Activated T-cell treated with anti-CD3 and anti-CD28 coated beads, Interleukin-2, amount 50 U/mL, for 48 hours (primary cell): Measurements from ENCODE around the gene GBE1.

Experiments
- DNase-seq, 2 experiments: peaks; one replicate each; pipeline ENCODE4 v3.0.0-alpha.2; 2020

Gene GBE1

DNA sequence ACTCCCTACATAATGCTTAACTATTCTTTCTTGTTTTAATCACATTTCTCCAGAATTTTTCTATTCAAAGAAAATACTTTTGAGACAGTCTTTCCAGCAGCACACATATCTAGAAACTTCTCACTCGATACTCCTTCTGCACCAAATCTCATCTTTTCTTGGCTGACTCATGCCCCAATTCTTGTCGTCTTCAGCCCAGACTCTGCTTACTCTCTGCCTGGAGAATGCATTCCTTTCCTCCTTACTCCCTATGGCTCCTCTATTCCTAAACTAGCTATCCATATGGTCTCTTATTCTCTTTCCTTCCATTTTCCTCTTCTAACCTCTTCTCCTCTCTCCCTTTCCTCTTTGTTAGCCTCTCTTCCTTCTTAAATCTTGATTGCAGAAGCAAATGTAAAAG lies 158.7 kb downstream of the GBE1 start:
- no peak for DNase-seq

GRCh38 chr3:81601707-81602305 lies 159.6 kb downstream of the GBE1 start:
- DNase-seq, result no peak

- DNase-seq, result no peak
These were observed 169.3 kb downstream of the GBE1 start for GRCh38 chr3:81592101-81592500.

GRCh38 chr3:81585937-81586336 lies 175.5 kb downstream of the GBE1 start:
- no peak for DNase-seq

GRCh38 chr3:81585056-81585455 lies 176.4 kb downstream of the GBE1 start:
- DNase-seq, result no peak

GRCh38 chr3:81581966-81582599 lies 179.4 kb downstream of the GBE1 start:
- peak; percentile 22 to 35 for DNase-seq

DNA sequence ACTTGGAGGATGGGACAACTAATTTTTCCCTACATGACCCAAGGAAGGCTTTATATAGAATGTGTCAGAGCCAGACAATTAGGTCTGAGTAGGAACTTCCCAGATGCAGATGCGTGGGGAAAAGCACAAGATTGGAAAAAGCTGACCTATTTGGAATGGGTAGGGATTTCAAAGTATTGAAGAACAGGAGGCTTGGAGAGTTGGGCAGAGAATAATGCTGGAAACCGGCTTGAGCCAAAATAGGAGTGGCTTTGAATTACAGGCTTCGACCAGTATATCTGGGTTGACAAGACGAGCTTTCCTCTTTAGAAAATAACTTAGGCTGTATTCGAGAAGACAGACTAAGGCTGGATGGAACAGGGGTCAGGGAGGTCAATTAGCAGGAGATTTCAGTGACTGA lies 181.1 kb downstream of the GBE1 start:
- DNase-seq, result no peak

DNA sequence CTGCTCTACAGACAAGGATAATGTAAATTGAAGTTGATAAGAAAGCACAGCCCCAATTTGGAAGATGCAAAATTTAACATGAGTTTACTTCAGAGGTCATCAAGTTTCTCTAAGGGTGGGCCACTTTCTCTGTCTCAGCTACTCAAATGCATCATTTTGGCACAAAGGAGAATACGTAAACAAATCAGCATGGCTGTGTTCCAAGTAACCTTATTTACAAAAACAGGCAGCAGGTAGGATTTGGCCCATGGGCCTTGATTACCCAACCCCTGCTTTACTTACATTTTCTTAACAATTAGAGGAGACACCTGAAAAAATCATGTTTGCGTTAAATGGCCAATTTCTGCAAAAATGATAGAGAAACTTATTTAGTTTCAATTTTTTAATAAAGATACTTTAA lies 181.7 kb downstream of the GBE1 start:
- no peak for DNase-seq

DNA sequence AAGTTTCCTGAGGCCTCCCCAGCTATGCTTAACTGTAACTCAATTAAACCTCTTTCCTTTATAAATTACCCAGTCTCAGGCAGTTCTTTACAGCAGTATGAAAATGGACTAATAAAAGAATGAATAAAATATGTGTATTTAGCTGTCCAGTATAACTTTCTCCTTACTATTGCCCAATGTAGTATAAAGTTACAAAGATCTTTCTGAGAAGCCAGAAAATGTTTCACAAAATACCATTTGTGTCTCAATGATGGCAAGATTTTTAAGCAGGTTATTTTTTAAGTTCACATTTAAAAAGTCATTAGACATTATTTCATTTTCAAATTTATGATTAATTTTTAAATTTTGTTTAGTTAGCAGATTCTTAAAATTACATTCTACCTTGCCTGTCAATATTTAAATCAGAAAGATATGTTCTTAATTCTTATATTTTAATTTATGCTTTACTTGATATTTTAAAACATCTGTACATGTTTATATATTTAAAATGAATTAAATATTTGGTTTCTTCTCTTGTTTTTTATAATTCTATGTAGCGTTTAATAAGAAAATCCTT lies 189.2 kb downstream of the GBE1 start:
- no peak for DNase-seq

DNA sequence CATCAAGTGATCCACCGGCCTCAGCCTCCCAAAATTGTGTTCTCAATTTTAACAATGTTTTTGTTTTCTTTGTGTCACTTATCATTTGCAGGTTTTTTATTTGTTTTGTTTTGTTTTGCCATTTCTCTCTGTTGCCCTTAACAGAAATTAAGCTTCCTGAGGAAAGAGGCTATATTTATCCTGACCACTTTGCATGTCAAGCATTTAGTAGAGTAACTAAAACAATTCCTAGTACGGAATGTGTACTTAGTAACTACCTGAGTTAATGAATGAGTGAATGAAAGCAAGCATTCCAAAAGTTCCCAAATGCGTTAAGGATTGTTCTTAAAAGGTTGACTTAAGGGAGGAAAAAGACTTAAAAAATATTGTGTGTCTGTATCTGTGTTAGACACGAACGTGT lies 193.1 kb downstream of the GBE1 start:
- no peak for DNase-seq

GRCh38 chr3:81565041-81565440 lies 196.4 kb downstream of the GBE1 start:
- no peak for DNase-seq

- no peak for DNase-seq
These were observed 203.3 kb downstream of the GBE1 start for GRCh38 chr3:81558106-81558505.

DNA sequence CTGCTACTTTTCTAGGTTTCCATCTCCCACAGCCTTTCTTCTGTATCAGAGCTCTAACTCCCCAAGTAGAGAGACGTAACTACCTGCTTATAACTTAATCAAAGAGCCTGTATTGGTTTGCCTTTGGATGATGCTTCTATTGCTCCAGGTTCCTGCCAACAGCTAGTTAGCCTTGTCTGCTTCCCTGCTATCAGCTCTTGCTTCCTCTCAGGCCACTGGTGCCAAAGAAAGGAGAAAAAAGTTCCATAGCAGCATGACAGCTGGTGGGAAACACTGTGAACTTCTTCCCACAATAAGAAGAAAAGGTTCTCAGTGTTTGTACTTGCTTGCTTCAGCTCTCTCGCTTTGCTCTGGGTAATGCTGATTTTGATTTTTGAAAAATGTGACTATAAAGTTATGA lies 206.6 kb downstream of the GBE1 start:
- DNase-seq, result no peak

- DNase-seq, result no peak
These were observed 207.1 kb downstream of the GBE1 start for GRCh38 chr3:81554388-81554787.

DNA sequence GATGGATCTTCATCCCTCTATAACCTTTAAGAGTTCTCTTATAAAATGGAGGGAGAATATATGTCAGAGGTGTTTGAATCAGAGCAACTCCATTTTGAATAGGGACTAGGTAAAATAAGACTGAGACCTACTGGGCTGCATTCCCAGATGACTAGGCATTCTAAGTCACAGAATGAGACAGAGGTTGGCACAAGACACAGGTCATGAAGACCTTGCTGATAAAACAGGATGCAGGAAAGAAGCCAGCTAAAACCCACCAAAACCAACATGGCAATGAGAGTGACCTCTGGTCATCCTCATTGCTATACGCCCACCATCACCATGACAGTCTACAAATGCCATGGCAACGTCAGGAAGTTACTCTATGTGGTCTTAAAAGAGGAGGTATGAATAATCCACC lies 211.0 kb downstream of the GBE1 start:
- no peak for DNase-seq

GRCh38 chr3:81549831-81550230 lies 211.6 kb downstream of the GBE1 start:
- DNase-seq, result no peak

DNA sequence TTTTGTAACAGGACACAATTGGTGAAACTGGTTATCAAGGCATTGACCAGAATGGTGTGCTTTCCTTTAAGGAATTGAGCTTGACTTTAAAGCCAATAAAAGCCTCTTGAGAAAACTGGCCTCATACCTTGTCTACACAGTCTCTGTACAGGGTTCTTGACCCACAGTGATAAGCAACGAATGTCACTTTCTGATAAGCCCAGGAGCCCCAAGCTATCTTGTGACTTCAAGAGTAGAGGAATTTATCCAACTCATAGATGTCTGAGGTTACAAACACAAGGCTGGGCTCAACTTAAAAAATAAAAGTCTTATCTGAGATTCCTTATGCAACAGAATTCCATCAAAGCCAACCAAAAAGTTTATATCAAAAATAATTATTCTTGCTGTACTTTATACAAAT lies 212.1 kb downstream of the GBE1 start:
- no peak for DNase-seq

- no peak for DNase-seq
These were observed 215.9 kb downstream of the GBE1 start for GRCh38 chr3:81545572-81545971.

DNA sequence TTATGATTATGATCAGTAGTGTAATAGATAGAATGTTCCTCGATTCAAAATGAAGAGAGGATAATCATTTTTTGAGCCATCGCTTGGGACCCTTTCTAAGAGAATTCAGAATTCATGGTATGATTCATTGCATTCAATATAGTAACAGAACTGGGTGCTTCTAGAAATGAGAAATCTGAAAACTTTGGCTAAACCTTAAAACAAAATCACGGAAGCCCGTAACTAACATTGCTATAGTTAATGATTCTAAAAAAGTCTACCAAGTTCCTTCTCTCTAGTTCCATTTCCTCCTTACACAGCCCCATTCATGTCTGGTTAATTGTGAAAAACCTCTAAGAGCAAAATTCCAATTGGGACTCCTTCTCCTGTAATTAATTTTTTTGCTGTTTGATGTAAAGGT lies 217.1 kb downstream of the GBE1 start:
- no peak for DNase-seq

- DNase-seq, result no peak
These were observed 220.7 kb downstream of the GBE1 start for GRCh38 chr3:81540787-81541186.

- DNase-seq, result no peak
These were observed 229.6 kb downstream of the GBE1 start for GRCh38 chr3:81531846-81532245.

- DNase-seq, result no peak
These were observed 230.2 kb downstream of the GBE1 start for GRCh38 chr3:81531263-81531662.

DNA sequence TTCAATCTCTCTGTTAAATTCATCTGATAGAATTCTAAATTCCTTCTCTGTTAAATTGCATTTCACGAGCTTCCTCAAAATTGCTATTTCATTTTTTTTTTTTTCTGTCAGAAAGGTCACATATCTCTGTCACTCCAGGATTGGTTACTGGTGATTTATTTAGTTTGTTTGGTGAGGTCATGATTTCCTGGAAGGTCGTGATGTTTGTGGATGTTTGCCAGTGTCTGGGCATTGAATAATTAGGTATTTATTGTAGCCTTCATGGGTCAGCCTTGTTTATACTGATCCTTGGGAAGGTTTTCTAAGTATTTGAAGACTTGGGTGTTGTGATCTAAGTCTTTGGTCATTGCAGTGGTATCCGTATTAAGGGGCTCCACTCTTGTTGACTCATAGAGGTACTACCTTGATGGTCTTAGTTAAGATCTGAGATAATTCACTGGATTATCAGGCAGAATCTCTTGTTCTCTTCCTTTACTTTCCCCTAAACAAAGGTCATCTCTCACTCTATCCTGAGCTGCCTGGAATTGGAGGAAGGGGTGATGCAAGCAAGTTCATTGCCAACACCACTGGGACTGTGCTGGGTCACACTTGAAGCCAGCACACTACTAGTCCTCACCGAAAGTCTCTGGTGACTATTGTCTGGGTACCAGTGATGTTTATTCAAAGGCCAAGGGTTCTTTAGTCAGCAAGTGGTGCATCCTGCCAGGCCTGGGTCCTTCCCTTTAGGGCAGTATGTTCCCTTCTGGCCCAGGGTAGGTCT lies 231.1 kb downstream of the GBE1 start:
- no peak for DNase-seq

GRCh38 chr3:81521855-81522254 lies 239.6 kb downstream of the GBE1 start:
- no peak for DNase-seq
